SK-N-SH (cell line): Measurements from ENCODE around the gene TAF1A.

ENCODE experiments used
- CTCF ChIP-seq: fragments of 200-600 bp; sonication (generic); IDR thresholded peaks from 2 replicates; pipeline ENCODE4 v1.6.1; 2017; ENCODE audit warnings: antibody characterized with exemption, mild to moderate bottlenecking, moderate library complexity
- EP300 ChIP-seq, 2 experiments: IDR thresholded peaks; 2 replicates each; pipeline versions ENCODE4 v1.4.0 to v1.6.1; 2012; ENCODE audit warnings: borderline replicate concordance in 1 of 2, low read depth in 1 of 2, low read length in 1 of 2
- EZH2phosphoT487 ChIP-seq: fragments of 200-600 bp; sonication (generic); IDR thresholded peaks from 2 replicates; pipeline ENCODE4 v1.6.1; 2017; ENCODE audit warnings: low read depth, mixed run types, mild to moderate bottlenecking, antibody characterized with exemption, moderate library complexity, borderline replicate concordance
- MAX ChIP-seq: IDR thresholded peaks from 2 replicates; pipeline ENCODE4 v1.4.0; 2012; ENCODE audit warnings: low read depth
- POLR2AphosphoS5 ChIP-seq: IDR thresholded peaks from 2 replicates; pipeline ENCODE4 v1.6.1; 2012; ENCODE audit warnings: low read depth, low read length
- RAD21 ChIP-seq: IDR thresholded peaks from 2 replicates; pipeline ENCODE4 v1.6.1; 2012; ENCODE audit warnings: mild to moderate bottlenecking, low read length
- RXRA ChIP-seq: IDR thresholded peaks from 2 replicates; pipeline ENCODE4 v1.4.0; 2012; ENCODE audit warnings: low read depth, mild to moderate bottlenecking, borderline replicate concordance
- SMC3 ChIP-seq: IDR thresholded peaks from 2 replicates; pipeline ENCODE4 v1.6.1; 2012; ENCODE audit warnings: low read depth, low read length, improper control_type of control experiment
- TAF1 ChIP-seq: IDR thresholded peaks from 2 replicates; pipeline ENCODE4 v1.6.1; 2012; ENCODE audit warnings: low read depth, mild to moderate bottlenecking, low read length, moderate library complexity, borderline replicate concordance
- USF1 ChIP-seq: IDR thresholded peaks from 2 replicates; pipeline ENCODE4 v1.4.0; 2012; ENCODE audit warnings: low read depth, borderline replicate concordance
- ZBTB33 ChIP-seq: IDR thresholded peaks from 2 replicates; pipeline ENCODE4 v1.4.0; 2012; ENCODE audit warnings: low read depth, borderline replicate concordance
- TF ChIP-seq, protein P1 (sequence below): fragments of 150-350 bp; IDR thresholded peaks from 2 replicates; pipeline ENCODE4 v1.6.1; 2017; ENCODE audit warnings: antibody characterized with exemption, low read length, low read depth, borderline replicate concordance
- TF ChIP-seq, protein P2 (sequence below): fragments of 150-350 bp; IDR thresholded peaks from 2 replicates; pipeline ENCODE4 v1.6.1; 2016; ENCODE audit warnings: mild to moderate bottlenecking, low read depth, low read length

GRCh38 chr1:222627232-222627631, 37.5 kb upstream of the TAF1A start:
- TF ChIP-seq, protein P1, sequence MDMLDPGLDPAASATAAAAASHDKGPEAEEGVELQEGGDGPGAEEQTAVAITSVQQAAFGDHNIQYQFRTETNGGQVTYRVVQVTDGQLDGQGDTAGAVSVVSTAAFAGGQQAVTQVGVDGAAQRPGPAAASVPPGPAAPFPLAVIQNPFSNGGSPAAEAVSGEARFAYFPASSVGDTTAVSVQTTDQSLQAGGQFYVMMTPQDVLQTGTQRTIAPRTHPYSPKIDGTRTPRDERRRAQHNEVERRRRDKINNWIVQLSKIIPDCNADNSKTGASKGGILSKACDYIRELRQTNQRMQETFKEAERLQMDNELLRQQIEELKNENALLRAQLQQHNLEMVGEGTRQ, result no peak
- TF ChIP-seq RXRA (no peak), CTCF (no peak), EZH2phosphoT487 (no peak), RAD21 (no peak), POLR2AphosphoS5 (no peak), EP300 (IDR thresholded peaks at IDR 0.05; ENCODE audit: borderline replicate concordance in 1 of 2, low read depth in 1 of 2, low read length in 1 of 2) (no peak), USF1 (no peak), ZBTB33 (no peak), SMC3 (no peak), MAX (no peak), TAF1 (no peak)
- TF ChIP-seq, protein P2, sequence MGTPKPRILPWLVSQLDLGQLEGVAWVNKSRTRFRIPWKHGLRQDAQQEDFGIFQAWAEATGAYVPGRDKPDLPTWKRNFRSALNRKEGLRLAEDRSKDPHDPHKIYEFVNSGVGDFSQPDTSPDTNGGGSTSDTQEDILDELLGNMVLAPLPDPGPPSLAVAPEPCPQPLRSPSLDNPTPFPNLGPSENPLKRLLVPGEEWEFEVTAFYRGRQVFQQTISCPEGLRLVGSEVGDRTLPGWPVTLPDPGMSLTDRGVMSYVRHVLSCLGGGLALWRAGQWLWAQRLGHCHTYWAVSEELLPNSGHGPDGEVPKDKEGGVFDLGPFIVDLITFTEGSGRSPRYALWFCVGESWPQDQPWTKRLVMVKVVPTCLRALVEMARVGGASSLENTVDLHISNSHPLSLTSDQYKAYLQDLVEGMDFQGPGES, result no peak
